HG03354 (cell line): ENCODE data around the gene PLA2G3.

Experiments
- ATAC-seq: cut with Tn5 transposase; IDR thresholded peaks from one replicate; pipeline ENCODE4 v1.9.1; 2021; ENCODE audit warnings: mild to moderate bottlenecking; ENCODE audit not compliant: unreplicated experiment, poor library complexity, severe bottlenecking

The PLA2G3 gene

GRCh38 chr22:31148953-31149627 lies 8.8 kb upstream of the PLA2G3 start:
- no peak for ATAC-seq

DNA sequence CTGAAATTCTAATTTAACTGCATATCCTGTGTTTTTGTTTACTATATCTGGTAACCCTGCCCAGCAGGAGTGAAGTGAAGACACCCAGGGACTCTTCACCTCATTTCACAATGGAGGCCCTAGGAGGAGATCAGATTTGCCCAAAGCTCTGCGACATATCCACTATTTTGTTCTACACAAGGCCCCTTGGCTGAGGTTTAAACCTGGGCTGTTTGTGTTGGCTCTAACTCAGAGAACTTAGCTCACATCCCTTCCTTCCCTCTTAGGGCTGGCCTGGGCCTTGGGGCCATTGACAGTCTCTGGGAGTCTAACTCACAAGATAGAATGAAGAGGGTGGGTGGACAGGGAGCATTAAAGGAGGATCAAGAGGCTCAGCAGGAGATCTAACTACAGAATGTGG lies 8.2 kb upstream of the PLA2G3 start:
- ATAC-seq: no peak

DNA sequence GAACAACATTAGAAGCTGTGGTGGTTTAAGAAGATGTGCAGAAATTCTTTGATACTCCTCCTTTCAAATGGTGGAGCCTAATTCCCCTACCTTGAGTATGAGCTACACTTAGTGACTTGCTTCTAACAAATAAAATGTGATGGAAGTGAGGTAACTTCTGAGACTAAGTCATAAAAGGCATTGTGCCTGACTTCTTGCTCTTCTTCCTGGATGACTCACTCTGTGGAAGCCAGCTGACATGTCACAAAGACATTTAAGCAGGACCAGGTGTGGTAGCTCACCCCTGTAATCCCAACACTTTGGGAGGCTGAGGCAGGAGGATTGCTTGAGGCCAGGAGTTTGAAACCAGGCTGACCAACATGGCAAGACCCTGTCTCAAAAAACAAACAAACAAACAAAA lies 3.9 kb upstream of the PLA2G3 start:
- ATAC-seq: no peak

GRCh38 chr22:31143537-31143936 lies 3.2 kb upstream of the PLA2G3 start:
- no peak for ATAC-seq

DNA sequence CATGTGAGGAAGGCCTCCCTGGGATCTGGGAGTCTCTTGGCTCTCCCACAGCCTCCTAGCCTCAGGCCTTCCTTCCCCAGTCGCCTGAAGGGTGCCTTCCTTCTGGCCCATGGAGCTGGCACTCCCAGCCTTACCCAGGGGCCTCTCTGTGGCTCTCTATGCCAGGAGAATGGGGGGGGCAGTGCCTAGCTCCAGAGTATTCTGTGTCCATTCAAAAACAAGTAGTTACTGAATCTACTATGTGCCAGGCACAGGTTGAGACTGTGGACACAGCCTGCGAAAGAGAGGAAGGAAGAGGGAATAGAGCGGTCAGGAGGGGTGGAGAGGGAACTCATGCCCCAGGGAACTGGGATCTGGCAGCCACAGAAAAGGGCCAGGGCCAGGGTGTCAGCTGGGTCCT lies 2.7 kb upstream of the PLA2G3 start:
- ATAC-seq: no peak

DNA sequence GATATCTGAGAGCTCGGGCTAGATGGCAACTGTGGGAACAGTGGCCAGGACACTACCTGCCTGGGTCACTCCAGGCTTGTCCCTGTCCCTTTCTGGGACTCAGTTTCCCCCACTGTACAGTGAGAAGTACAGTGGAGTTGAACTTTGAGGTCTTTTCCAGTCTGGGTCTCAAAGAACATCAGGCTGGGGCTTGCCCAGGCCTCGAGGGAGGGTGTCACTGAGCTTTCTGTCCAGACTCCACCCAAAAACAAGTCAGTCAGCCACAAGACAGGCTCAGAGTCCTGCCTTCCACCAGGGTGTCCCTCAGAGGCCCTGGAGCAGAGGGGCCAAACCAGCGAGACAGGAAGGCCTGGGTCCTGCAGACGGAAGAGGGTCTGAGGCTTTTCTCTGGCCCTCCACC lies 2.0 kb upstream of the PLA2G3 start:
- ATAC-seq: no peak

GRCh38 chr22:31141551-31141950 lies 1.2 kb upstream of the PLA2G3 start:
- ATAC-seq: no peak

- no peak for ATAC-seq
Observed at GRCh38 chr22:31140746-31141145, 438 bp upstream of the PLA2G3 start.

DNA sequence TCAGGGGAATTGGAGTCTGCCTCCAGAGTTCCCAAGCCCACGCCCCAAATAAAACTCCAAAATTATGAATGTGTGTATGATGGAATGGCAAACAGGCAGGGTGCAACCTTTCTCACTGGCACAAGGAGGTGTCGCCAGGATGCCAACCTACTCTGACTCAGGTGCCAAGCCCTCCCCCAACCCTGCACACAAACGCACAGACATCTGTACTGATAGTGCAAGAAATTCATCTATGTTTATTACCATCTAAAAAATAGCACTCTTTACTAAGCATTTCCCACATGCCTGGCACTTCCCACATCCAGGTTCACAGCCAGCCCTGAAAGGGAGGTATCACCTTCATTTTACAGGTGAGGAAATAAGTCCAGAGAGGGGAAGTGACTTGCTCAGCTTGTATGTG lies 1.2 kb downstream of the PLA2G3 start:
- ATAC-seq: no peak

- no peak for ATAC-seq
Observed at GRCh38 chr22:31138126-31138525, 2.2 kb downstream of the PLA2G3 start.

DNA sequence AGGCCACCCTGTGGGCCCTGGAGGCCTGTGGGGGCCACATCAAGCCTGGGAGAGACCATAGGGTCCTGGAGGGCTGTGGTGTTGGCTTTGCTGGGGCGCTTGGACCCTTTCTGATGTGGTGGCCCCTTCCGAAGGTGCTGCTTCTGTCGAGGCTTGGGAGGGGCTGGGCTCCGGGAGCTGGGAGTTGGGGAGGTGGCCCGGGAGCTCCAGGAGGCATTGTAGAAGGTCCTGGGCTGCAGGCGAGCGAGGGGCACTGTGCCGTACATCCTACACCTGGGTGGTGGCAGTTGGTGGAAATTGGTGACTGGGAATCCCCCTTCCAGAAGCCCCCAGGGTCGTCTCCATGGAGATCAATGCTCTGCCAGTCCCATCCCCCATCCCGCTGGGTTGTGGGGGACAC lies 2.6 kb downstream of the PLA2G3 start:
- ATAC-seq: no peak

DNA sequence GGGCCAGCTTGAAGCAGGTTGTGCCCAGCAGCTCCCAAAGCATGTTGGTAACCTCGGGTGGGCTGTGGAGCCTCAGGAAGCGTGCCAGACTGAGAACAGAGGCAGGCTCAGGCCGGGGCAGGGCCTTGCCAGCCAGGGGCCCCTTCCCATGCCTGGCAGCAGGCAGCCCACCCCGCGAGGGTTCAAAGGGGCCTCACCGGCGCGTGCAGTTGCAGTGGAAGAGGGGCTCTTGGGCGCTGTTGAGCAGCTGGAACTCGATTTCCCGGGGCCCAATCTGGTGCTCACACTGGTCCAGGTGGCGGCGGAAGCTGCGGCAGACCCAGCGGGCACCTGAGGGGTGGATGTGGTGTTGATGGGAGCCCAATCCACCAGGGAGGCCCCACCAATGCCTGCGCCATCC lies 3.6 kb downstream of the PLA2G3 start:
- no peak for ATAC-seq

- ATAC-seq: no peak
Observed at GRCh38 chr22:31136155-31136554, 4.2 kb downstream of the PLA2G3 start.

GRCh38 chr22:31135706-31136105 lies 4.6 kb downstream of the PLA2G3 start:
- ATAC-seq: no peak

DNA sequence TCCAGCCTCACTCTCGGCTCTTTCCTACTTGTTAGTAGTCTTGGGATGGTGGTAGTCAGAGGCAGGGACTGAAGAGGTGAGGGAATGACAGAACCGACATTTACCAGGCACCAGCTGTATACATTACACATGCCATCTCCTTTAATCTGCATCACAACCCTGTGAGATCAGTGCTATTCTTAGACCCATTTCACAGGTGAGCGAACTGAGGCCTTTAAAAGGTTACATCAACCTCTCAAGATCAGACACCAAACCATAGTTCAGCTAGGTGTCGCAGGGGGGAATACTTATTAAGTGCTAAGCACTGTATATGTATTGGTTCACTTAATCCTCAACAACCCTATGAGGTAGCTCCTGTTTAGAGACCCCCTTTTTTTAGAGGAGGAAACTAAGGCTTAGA lies 5.6 kb downstream of the PLA2G3 start:
- no peak for ATAC-seq

DNA sequence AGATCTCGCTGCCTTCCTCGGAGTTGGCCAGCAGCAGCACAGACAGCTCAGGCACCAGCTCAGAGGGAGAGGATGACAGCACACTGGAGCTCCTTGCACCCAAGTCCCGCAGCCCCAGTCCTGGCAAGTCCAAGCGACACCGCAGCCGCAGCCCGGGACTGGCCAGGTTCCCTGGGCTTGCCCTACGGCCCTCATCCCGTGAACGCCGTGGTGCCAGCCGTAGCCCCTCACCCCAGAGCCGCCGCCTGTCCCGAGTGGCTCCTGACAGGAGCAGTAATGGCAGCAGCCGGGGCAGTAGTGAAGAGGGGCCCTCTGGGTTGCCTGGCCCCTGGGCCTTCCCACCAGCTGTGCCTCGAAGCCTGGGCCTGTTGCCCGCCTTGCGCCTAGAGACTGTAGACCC lies 6.4 kb downstream of the PLA2G3 start:
- no peak for ATAC-seq

GRCh38 chr22:31130873-31131272 lies 9.4 kb downstream of the PLA2G3 start:
- no peak for ATAC-seq

- ATAC-seq: no peak
Observed at GRCh38 chr22:31128156-31128555, 12.2 kb downstream of the PLA2G3 start.

- no peak for ATAC-seq
Observed at GRCh38 chr22:31127181-31127772, 13.0 kb downstream of the PLA2G3 start.

DNA sequence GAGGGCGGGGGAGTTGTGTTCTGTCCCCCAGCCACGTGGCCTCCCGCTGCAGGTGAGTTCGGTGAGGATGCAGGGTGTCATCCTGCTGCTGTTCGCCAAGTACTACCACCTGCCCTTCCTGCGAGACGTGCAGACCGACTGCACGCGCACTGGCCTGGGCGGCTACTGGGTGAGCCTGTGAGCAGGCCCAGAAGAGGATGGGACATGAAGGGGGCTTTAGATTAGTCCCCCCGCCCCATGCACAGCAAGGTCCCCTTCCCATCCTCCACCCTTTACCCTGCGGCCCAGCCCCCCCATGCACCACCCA lies 13.5 kb downstream of the PLA2G3 start:
- ATAC-seq: no peak

DNA sequence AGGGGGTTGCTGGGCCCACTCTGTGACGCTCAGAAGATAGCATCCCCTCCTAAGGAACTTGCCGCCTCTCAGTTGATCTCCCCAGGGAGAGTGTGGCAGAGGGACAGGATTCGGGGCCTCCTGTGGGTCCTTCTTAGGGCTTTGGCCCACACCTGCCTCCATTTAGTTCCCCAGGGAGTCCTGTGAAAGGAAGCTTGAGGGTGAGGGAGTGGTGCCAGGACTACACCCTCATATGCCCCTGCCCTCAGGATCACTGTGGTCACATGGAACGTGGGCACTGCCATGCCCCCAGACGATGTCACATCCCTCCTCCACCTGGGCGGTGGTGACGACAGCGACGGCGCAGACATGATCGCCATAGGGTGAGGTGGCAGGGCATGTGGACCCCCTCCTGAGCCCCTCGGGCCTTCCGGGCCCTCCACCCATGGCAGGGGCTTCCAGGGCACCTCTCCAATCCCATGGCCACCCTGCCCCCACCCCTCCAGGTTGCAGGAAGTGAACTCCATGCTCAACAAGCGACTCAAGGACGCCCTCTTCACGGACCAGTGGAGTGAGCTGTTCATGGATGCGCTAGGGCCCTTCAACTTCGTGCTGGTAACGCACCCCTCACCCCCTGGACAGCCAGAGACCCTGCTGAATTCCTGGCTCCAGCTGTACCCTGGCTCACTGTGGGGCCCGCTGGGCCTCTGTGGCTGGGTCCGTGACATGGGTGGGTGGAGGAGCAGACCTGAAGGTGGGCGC lies 14.0 kb downstream of the PLA2G3 start:
- no peak for ATAC-seq
